ENCODE measurements around the gene TSPYL1.

GRCh38 chr6:116323863-116324262 is 44.1 kb upstream of the TSPYL1 start:
- TF ChIP-seq CTCF (IDR thresholded peaks at IDR 0.05) (no peak), EP300 (IDR thresholded peaks at IDR 0.05) (no peak)

Measured in ovary (tissue), 3 donors.